NCI-H1092 (cell line): Measurements from ENCODE around the gene CCNI.
"Not testable (repeated sequence)": the region's sequence is repeated elsewhere in the genome, so short reads cannot be mapped to it uniquely, and the experiment has no call there.

Experiments used
- DNase-seq: peaks from one replicate; lab custom pipeline; 2025; lab: John Stamatoyannopoulos, UW

The CCNI gene

GRCh38 chr4:77039796-77040195, 36.0 kb downstream of the CCNI start:
- DNase-seq: no peak

- DNase-seq: no peak
Measured at GRCh38 chr4:77037736-77038135, 38.1 kb downstream of the CCNI start.

GRCh38 chr4:77037168-77037567, 38.6 kb downstream of the CCNI start:
- DNase-seq: not testable (repeated sequence)

- DNase-seq: no peak
Measured at GRCh38 chr4:77036206-77036605, 39.6 kb downstream of the CCNI start.

- DNase-seq: no peak
Measured at GRCh38 chr4:77035153-77035552, 40.6 kb downstream of the CCNI start.

GRCh38 chr4:77031544-77031943, 44.2 kb downstream of the CCNI start:
- DNase-seq: no peak

- DNase-seq: not testable (repeated sequence)
Measured at GRCh38 chr4:77029757-77030156, 46.0 kb downstream of the CCNI start.

- no peak for DNase-seq
Measured at GRCh38 chr4:77028246-77028645, 47.5 kb downstream of the CCNI start.

- no peak for DNase-seq
Measured at GRCh38 chr4:77026322-77026704, 49.5 kb downstream of the CCNI start.

GRCh38 chr4:77025643-77026321, 50.0 kb downstream of the CCNI start:
- no peak for DNase-seq

GRCh38 chr4:77023920-77024319, 51.9 kb downstream of the CCNI start:
- no peak for DNase-seq

- DNase-seq: no peak
Measured at GRCh38 chr4:77022560-77023179, 53.1 kb downstream of the CCNI start.

GRCh38 chr4:77021614-77022089, 54.1 kb downstream of the CCNI start:
- no peak for DNase-seq

- DNase-seq: no peak
Measured at GRCh38 chr4:77020017-77020416, 55.8 kb downstream of the CCNI start.

- no peak for DNase-seq
Measured at GRCh38 chr4:77015390-77015789, 60.4 kb downstream of the CCNI start.

GRCh38 chr4:77014256-77014655, 61.5 kb downstream of the CCNI start:
- no peak for DNase-seq

- DNase-seq: no peak
Measured at GRCh38 chr4:77012726-77013125, 63.1 kb downstream of the CCNI start.

- DNase-seq: no peak
Measured at GRCh38 chr4:77010841-77011354, 64.9 kb downstream of the CCNI start.

GRCh38 chr4:77009511-77010115, 66.2 kb downstream of the CCNI start:
- DNase-seq: no peak

GRCh38 chr4:77007358-77008230, 68.2 kb downstream of the CCNI start:
- DNase-seq: no peak

GRCh38 chr4:77006753-77007353, 68.9 kb downstream of the CCNI start:
- no peak for DNase-seq

- DNase-seq: no peak
Measured at GRCh38 chr4:77003400-77003799, 72.4 kb downstream of the CCNI start.
